Metanephros (tissue), 2 donors: ENCODE results near the gene SOAT1. TPM values are rescaled to one million over a fixed set of nuclear protein-coding genes. Genes with fewer than 3 reads are reported as not detected.

Experiments used
- small RNA-seq: library from RNA; depleted of rRNA; stranded (forward); fragments of <200 nt; gene quantifications from one replicate; pipeline ENCODE3, GENCODE V24; 2014; ENCODE audit warnings: low replicate concordance
- total RNA-seq: library from RNA; depleted of rRNA; stranded (reverse); fragments of >200 nt; gene quantifications from one replicate; pipeline ENCODE4 v1.2.3, GENCODE V29; 2014

SOAT1 gene
- total RNA-seq: 18.6 TPM

GRCh38 chr1:179293340-179294327 is at the start of gene SOAT1:
SOAT1 (plus strand) TSS chr1:179293797; CDS start chr1:179302685, 8,888 bp downstream.

DNA sequence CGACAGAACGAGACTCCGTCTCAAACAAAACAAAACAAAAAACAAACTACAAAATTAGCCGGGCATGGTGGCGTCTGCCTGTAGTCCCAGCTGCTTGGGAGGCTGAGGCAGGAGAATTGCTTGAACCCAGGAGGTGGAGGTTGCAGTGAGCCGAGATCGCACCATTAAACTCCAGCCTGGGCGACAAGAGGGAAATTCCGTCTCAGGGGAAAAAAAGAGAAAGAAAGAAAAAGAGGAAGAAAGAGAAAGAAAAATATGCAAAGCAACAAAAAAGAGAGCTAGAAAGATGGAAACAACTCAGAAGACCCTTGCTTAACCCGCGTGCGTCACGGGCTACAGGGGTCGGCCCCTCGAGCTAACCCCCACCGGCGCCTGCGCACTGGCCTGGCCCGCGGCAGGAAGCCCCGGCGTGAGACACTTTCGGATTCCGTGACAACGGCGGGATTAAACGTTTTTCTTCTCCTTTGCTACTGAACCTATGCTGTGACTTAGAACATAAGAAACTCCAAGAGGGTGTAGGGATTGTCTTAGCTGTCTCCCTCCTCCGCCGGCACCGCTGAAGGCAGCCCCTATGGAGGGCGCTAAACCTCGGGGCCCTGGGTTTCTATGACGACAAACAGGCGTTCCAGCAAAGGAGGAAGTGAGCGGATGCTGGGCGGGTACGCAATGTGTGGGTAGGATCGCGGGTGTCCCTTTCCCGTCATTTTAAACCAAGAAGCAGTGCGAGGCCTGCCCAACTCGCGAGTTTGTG is 71.9 kb downstream of the SOAT1 start, which contains the start of gene AXDND1:
Gene AXDND1, plus strand, starts transcription at position 630 of the 751 bp plus-strand sequence. CDS start 539 bp downstream, outside the sequence.

Small RNAs within 50 kb of the gene (small RNA-seq; reads per million reads assigned to genes)
- not detected for gene AL512326.2

Other genes starting within 250 kb of the SOAT1 start
- 32.3 TPM for gene TOR3A, start 211.7 kb upstream of the SOAT1 start, total RNA-seq
- gene ABL2, start 64.1 kb upstream of the SOAT1 start, total RNA-seq: 15.8 TPM
- gene AXDND1, start 72.2 kb downstream of the SOAT1 start, total RNA-seq: 1.6 TPM